GM19397 (cell line): ENCODE data around the gene FBXO31.
A peak's percentile ranks its signal among the peaks of the same experiment; 100 is the strongest.

Experiments
- ATAC-seq: cut with Tn5 transposase; IDR thresholded peaks from one replicate; pipeline ENCODE4 v1.9.1; 2021; ENCODE audit warnings: mild to moderate bottlenecking, moderate library complexity; ENCODE audit not compliant: unreplicated experiment

FBXO31 gene, protein sequence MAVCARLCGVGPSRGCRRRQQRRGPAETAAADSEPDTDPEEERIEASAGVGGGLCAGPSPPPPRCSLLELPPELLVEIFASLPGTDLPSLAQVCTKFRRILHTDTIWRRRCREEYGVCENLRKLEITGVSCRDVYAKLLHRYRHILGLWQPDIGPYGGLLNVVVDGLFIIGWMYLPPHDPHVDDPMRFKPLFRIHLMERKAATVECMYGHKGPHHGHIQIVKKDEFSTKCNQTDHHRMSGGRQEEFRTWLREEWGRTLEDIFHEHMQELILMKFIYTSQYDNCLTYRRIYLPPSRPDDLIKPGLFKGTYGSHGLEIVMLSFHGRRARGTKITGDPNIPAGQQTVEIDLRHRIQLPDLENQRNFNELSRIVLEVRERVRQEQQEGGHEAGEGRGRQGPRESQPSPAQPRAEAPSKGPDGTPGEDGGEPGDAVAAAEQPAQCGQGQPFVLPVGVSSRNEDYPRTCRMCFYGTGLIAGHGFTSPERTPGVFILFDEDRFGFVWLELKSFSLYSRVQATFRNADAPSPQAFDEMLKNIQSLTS

DNA sequence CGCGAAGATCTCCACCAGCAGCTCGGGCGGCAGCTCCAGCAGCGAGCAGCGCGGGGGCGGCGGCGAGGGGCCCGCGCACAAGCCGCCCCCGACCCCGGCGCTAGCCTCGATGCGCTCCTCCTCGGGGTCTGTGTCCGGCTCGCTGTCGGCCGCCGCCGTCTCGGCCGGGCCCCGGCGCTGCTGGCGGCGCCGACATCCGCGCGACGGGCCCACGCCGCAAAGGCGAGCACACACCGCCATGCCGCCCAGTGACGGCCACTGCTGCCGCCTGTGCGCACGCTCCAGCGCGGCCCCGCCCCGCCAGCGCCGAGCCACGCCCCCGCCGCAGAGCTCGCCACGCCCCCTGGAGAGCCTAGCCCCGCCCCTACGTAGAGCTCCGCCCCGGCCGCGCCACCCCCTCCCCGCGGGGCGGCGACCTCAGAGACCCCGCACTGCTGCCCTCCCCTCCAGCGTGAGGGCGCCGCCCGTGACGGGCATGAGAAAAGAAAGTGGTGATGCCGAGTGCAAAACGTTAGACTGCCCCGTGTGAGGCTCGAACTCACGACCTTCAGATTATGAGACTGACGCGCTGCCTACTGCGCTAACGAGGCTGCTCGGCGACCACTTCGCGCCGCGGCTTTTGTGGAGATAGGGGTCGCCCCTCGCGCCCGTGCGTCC, at the start of gene FBXO31:
Gene FBXO31, minus strand, starts transcription at position 272 of the 657 bp plus-strand sequence. Its CDS starts 32 bp downstream, at position 240.
- peak; percentile 56 for ATAC-seq

DNA sequence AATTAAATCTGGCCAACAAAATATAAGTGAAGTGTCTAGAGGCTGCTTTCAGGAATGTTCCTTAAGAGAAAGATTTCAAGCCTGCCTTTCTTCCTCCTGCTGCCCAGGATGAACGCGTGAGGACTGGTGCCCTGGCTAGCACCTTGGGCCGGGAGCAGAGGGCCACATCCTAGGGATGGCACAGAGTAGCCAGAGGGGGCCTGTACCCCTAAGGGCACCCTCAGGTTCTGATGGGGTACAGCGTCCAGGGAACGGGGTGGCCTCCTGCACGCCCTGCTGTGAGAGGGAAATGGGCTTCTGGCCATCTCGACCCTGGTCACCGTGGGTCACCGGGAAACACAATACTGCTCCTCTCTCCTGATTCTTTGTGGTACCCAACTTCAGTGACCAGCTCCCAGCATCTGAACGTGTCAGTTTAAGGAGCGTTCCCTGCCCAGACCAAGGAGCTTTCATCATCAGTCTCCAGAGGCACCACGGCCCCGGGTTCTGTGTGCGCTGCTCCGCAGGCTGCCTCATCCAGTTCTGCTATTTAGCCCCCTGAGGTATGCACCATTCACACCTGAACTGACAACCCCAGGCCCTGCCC, 48.8 kb upstream of the FBXO31 start:
- no peak for ATAC-seq

DNA sequence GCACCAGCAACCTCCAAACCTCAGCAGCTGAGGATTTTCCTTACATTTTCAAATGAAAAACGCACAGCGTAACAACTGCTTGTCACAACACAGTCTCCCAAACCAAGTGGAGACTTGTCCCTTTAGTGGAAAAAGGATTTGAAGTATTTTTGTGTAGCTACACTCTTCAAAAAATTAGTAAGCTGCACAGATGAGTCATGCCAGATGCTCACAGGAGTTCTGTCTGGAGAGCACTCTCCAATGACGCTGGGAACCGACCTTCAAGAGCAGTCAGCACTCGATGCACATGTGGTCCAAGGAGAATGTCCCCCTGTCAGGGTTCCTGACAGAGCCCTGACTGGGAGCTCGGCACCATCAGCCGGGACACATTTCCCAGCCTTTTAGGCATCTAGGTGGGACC, 48.4 kb upstream of the FBXO31 start:
- ATAC-seq: no peak

DNA sequence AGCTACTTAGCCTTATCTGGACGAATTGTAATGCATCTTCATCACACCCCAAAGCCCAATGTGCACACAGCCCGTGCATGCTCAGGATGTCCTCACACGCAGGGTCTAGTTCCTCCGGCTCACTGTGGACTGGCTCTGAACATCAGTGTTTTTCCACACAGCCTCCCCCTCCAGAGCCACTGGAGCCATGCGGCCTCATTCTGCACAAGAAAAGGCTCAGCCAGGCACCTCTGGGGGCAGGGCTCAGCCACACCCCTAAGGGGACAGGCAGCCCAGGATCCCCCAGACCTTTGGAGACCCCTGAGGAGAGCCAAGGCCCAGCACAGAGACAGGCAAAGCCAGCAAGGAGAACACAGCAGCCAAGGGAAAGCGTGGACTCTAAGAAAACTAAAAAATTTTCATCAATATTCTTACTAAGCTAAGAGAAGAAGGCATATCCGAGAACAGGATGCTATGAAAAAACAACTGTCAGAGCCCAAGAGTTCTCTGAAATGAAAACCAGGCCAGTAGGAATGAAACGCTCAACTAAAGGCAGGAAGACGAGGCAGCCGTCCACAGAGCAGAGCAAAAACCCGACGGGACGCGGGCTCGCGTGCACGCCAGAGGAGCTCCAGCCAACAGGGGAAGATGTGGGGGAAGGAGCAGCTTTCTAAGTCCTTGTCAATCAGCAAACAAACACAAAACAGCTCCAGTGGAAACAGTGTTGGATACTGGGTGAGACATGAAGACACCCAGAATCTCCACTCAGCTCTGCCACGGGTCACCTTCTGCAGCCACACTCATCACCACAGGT, 43.0 kb upstream of the FBXO31 start:
- no peak for ATAC-seq

DNA sequence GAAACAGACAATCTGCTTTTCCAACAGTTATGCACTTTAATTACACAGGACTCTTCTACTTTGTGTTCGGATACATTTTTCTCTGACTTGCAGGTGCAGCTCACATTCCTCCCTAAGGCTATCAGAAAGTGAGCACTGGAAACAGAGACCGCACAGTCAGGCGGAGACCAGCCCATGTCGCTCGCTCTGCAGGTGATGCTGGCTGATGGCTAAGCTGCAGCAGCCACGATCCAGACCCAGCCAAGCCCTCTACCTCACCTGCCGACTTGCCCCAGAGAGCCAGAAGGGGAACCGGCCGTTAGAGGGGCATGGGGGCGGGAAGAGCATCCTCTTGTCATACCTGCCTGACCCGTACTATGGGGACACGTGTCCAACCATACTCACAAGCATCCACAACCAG, 42.4 kb upstream of the FBXO31 start:
- no peak for ATAC-seq

DNA sequence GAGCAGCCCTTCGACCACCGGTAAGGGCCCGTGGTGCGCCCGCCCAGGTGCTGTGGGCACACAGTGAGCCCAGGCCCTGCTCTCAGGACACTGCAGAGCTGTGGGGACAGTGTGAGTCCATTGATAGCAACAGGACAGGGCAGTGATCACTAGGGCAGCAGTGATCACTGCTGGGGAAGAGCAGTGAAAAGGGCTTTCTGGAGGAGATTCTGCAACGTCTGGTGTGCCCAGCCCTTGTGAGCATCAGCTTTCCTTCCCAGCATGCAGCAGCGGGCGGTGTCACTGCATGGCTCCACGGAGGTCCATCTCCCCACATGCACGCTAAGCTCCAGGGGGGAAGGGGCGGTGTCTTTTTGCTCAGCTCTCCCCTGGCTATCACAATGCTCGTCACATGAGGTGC, 40.7 kb upstream of the FBXO31 start:
- ATAC-seq: no peak

DNA sequence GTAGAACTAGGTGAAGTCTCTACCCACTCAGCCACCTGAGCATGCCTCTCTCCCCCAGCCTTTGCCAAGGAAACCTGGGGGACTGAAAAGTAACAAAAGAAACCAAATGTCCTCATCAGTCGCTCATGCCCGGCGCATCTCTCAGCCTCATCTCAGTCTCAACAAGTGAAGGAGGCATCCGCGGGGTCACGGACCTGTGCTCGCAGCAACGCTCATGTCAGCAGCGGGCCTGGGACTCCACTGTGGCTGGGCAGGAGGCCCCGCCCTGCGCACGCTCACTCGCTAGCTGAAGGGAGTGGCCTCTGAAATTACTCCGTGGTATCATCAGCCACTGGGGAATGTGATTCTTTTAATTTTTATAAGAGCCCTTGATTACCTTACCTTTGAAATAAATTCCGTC, 39.9 kb upstream of the FBXO31 start:
- no peak for ATAC-seq

DNA sequence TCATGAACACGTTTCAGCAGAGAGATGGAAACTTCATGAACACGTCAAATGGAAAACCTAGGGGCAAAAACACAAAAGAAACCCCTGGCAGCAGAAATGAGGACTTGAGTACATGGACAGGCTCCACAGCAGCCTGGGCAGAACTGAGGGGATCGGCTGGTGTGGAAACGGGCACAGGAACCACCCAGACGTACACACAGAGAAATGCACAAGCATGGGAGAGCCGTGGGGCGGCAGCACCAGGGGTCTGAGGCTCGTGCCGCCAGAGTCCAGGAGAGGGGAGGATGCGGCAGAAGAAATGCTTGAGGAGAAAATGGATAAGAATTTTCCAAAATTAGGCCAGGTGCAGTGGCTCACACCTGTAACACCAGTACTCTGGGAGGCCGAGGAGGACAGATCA, 38.5 kb upstream of the FBXO31 start:
- no peak for ATAC-seq

DNA sequence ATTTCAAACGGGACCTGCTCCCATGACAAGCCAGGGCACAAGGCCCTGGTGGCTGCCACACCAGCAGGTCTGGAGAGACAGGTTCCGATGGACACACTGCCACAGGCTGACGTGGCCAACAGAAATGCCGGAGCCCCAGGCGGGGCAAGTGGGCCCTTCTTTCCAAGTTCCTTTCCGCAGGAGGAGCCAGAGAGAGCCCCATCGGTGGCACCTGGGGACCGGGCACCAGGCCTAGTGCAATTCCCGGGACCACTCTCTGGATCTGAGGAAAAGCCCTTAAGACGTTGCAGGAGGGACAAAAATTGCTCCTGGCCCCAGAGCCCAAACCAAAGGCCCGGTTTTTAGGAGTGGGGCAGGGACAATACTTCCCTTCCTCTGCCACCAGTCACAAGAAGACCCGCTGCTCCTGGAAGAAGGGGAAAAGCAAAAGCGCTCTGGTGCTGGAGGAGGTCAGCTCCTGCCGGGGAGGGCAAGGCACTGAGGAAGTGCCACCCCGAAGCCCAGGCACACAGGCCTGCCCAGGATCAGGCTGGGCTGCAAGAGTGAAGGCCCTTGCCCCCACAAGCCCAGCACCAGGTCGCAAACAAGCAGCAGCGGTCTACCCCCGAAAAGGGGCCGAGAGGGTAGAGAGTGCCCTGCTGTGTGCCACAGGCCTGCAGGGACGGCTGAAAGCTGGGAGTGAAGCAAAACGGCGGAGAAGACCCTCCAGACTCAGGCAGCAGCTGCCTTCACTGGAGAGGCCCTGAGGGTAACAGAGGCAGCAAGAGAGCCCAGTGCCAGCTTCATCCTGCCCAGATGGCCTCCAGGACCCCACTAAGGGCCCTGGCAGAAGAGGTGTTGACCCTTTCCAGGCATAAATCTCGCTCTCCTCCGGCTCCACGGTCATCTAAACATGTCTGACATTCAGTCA, 37.7 kb upstream of the FBXO31 start:
- ATAC-seq: no peak

DNA sequence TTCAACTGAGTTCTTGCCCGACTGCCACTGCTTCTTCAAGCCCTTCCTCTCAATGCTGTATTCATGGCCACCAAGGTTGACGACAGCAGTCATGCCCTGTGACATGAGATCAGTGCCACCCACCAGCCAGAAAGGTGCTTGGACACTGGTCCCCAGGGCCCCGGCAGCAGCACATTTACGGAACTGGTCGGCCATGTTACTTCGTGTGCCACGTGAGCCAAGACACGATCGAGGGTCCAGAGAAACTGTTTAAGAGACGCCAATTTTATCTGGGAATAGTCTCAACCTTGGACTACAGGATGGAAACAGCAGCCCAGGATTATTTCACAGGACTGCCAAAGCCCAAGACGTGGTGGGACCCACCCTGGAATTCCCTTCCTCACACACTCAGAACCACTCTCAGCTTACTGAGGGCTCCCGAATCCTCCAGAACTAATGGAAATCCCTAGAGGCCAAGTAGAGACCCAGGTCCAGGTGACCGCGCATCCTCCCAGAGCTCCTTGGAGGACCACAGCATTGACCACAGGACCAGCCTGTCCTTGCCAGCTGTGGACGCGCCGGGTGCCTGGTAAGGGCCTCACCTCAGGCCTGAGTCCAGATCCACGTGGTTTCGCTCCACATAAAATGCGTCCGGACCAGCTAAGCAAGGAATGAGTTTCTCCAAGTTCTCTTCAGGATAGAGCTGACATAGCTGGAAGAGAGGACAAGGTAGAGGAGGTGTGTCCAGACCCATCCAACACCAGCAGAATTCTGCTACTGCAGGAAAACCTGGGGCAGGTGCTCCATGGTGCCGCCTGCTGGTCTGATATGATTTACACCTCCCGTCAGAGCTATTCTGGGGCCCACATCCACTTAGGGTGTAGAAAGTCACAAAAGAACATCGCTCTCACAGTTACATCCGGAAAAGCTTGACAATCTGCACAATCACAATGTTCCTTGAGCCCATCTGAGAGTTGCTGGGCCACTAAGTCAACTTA, 36.7 kb upstream of the FBXO31 start:
- no peak for ATAC-seq

DNA sequence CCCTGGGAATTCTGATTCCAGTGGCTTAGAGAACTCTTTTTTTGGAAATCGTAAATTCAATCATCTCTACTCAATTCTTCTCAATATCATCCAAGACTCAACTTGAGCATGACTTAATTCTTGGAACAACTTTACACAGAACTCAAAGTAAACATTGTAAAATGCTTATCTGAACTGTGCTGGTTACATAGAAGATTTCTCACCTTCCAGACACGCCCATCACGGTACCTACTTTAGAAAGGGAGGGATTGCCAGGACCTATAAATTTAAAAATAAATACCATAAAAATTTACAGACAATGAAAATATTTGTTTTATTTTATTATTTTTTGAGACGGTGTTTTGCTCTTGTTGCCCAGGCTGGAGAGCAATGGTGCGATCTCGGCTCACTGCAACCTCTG, 35.1 kb upstream of the FBXO31 start:
- no peak for ATAC-seq

DNA sequence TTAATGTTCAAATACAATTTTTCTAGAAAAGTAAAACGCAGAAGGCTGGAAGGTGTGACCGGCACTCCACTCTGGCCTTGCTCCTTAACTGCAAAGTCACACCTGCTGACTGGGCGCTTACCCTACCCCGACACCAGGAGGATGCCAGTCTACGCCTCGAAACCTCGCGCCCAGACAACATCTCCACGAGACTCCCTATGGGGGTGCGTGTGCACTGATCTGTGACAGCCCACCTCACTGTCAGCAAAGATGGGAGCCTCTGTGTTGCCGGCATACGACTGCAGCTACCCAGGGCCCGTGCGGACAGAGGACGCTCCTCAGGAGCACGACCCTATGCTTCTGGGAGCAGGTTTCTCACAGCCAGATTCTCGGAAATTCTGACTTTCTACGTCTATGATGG, 34.6 kb upstream of the FBXO31 start:
- ATAC-seq: no peak

DNA sequence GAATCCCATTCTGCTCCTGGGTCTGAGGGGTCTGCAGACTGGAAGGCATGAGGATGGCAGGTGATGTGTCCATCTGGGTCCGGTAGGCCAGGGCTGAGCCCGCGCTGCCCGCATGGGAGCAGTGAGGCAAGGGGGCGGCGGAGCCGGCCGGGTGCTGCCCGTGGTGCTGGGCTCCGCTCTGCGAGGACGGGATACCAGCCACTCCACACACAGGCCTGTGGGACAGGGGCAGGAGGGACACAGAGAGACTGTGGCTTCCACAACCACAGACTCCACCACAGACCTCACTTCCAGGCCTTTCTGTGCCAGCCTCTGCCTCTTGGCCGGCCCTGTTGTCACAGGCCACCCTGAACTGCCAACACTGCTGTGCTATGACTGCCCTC, 33.9 kb upstream of the FBXO31 start:
- no peak for ATAC-seq

DNA sequence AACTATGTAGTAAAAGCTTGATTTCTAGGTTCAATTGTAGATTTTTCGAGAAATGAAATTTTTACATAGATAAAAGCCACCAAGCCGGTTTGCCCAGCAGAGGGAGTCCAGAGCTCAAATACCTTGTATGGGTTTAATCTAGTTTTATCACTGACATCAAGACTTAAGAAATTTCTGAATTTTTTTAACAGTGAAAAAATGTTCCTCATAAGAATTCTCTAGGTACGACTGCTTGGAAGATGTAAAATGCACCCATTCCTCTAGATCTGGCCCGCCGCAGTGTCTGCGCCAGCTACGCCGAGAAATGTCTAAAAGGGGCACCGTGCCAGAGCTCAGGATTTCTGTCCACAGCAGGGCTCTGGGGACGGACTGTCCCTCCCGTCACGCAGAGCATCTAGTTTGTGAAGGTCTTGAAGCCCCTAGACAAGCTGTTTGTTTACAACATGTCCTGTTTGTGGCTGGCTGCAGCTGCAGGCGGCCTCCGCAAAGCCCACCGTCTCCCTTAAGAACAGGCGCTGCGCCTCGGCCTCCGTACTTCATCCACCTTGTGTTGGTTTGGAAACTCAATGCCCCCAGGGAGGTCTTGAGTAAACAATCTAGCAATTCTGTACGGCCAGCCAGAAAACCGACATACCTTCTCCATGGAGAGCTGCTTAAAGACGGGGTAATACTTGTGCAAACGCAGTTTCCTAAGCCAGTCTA, 33.4 kb upstream of the FBXO31 start:
- ATAC-seq: no peak

DNA sequence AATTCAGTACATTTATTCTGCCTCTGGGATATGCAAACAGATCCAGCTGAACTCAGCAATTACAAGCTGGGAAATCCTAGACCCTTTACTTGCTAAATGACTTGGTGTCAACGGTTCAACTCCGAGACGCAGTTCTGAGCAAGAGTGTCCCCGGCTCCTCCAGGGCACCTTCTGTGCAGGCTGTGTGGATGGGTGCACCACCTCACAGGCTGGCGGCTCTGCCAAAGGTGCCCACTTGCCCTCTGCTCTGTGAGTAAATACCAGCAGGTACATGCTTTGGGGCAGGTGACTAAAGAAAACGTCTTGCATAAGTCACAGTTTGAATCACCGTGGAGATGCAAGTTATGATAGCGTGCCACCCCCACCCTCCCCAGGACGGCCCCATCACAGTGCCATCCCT, 31.9 kb upstream of the FBXO31 start:
- no peak for ATAC-seq

DNA sequence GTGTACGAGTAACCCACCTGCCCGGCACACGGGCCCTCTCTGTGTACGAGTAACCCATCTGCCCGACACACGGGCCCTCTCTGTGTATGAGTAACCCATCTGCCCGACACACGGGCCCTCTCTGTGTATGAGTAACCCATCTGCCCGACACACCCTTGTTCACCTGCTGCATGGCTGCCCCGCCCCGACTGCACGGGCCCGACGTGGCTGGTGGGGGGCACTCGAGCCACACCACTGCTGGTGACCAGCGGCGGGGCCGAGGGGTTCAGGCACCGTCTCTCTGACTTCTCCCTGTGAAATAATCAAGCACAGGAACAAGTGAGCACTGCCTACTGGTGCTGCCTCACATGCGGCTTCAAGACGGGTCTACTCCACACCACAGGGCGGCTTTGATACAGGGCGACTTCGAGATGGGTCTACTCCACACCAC, 30.7 kb upstream of the FBXO31 start:
- no peak for ATAC-seq

DNA sequence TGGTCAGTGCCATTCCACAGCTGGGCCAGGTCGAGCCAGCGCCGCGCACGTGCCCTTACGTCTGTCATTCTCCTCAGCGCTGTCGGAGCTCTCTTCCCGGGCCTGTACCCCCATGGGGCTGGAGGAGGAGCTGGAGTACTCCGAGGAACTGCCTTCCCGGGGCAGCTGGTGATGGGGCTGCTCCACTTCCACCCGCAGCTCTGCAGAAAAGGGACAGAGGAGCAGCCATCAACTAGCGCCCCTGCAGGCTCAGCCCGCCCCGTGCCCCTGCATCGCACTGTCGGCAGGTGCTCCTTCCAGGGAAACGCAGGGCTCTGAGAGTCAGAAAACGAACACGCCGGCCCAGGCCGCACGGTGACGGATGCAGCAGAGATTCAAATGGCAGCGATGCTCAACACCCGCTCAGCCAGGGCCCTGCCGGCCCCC, 29.4 kb upstream of the FBXO31 start:
- ATAC-seq: no peak

DNA sequence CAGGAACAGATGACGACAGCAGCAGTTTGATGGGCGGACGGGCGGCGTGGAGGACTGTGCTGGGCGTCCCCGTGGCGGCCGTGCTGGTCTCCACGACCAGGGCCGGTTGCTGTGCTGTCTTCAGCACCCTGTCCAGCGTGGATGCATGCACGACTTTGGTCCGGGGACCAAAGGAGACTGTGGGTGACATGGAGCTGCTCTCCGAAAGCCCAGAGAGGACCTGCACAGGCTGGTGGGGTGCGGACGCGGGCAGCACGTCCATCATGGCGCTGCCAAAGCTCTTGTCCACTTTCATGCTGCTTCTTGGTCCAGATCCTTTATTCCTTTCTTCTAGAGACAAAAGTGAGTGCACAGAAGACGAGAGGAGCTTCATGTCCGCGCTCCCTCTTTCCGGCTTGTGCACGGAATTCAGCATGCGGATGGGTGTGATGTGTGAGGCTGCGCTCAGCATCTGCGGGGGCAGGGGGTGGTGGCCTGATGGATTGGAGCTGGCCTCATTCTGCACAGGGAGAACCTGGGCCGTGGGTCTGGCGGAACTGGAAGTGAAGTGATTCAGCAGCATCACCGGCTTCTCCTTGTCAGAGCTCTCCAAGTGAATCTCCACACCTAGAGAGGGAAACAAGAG, 28.9 kb upstream of the FBXO31 start:
- ATAC-seq: no peak
